Measurements from ENCODE around the gene KRTAP15-1.

Gene KRTAP15-1

GRCh38 chr21:30487336-30487735, 47.3 kb downstream of the KRTAP15-1 start, which contains the start of gene KRTAP19-2:
TSS of gene KRTAP19-2 (minus strand) at chr21:30487436. CDS start at chr21:30487348, 88 bp downstream.
- DNase-seq (ENCODE audit: low read depth in 3 of 3), result no peak
